ENCODE data around the gene FARP1.

The FARP1 gene

GRCh38 chr13:98433654-98434053 lies 290.8 kb downstream of the FARP1 start:
- H3K4me1 ChIP-seq (ENCODE audit: control insufficient read depth in 1 of 2, insufficient read depth in 1 of 2, low read depth in 1 of 2, low read length in 1 of 2): peaks cover 25 to 26% of the 10 kb centered on the region in 2 experiments
- H3K27me3 ChIP-seq: no peaks in the 10 kb centered on the region
- no peaks in the 10 kb centered on the region for H3K9me3 ChIP-seq
- no peak for TF ChIP-seq CTCF (IDR thresholded peaks at IDR 0.05)
- no peaks in the 10 kb centered on the region for H3K36me3 ChIP-seq
- H3K27ac ChIP-seq: no peak overlapping the region
- H3K4me3 ChIP-seq (ENCODE audit: low read depth in 1 of 2, low read length in 1 of 2): no peak overlapping the region

GRCh38 chr13:98434060-98434459 lies 291.2 kb downstream of the FARP1 start:
- no peak for TF ChIP-seq CTCF (IDR thresholded peaks at IDR 0.05)
- H3K36me3 ChIP-seq: no peaks in the 10 kb centered on the region
- H3K27ac ChIP-seq: no peak overlapping the region
- H3K9me3 ChIP-seq: no peaks in the 10 kb centered on the region
- no peak overlapping the region for H3K4me3 ChIP-seq (ENCODE audit: low read depth in 1 of 2, low read length in 1 of 2)
- H3K27me3 ChIP-seq: no peaks in the 10 kb centered on the region
- H3K4me1 ChIP-seq (ENCODE audit: control insufficient read depth in 1 of 2, insufficient read depth in 1 of 2, low read depth in 1 of 2, low read length in 1 of 2): peaks cover 21 to 22% of the 10 kb centered on the region in 2 experiments

GRCh38 chr13:98435376-98435775 lies 292.5 kb downstream of the FARP1 start:
- Histone ChIP-seq H3K9me3 (no peaks in the 10 kb centered on the region), H3K36me3 (no peaks in the 10 kb centered on the region), H3K4me3 (ENCODE audit: low read depth in 1 of 2, low read length in 1 of 2) (no peak overlapping the region), H3K4me1 (ENCODE audit: control insufficient read depth in 1 of 2, insufficient read depth in 1 of 2, low read depth in 1 of 2, low read length in 1 of 2) (peaks cover 8% of the 10 kb centered on the region in 2 experiments), H3K27ac (no peak overlapping the region), H3K27me3 (no peaks in the 10 kb centered on the region)
- no peak for TF ChIP-seq CTCF (IDR thresholded peaks at IDR 0.05)

- Histone ChIP-seq H3K4me3 (ENCODE audit: low read depth in 1 of 2, low read length in 1 of 2) (no peak overlapping the region), H3K36me3 (no peaks in the 10 kb centered on the region)
These were observed 293.5 kb downstream of the FARP1 start for GRCh38 chr13:98436233-98436910.

GRCh38 chr13:98438246-98439125 lies 295.6 kb downstream of the FARP1 start:
- no peak for TF ChIP-seq CTCF (IDR thresholded peaks at IDR 0.05)
- no peaks in the 10 kb centered on the region for H3K36me3 ChIP-seq
- H3K27ac ChIP-seq: no peak overlapping the region
- no peaks in the 10 kb centered on the region for H3K9me3 ChIP-seq
- H3K4me1 ChIP-seq (ENCODE audit: control insufficient read depth in 1 of 2, insufficient read depth in 1 of 2, low read depth in 1 of 2, low read length in 1 of 2): peaks cover 4 to 8% of the 10 kb centered on the region in 2 experiments
- no peak overlapping the region for H3K4me3 ChIP-seq (ENCODE audit: low read depth in 1 of 2, low read length in 1 of 2)
- no peaks in the 10 kb centered on the region for H3K27me3 ChIP-seq

More at GRCh38 chr13:98436233-98436910, 293.5 kb downstream of the FARP1 start:
- no peak overlapping the region for H3K27ac ChIP-seq
- no peaks in the 10 kb centered on the region for H3K9me3 ChIP-seq
- H3K4me1 ChIP-seq (ENCODE audit: control insufficient read depth in 1 of 2, insufficient read depth in 1 of 2, low read depth in 1 of 2, low read length in 1 of 2): peaks cover 0 to under 1% of the 10 kb centered on the region in 2 experiments
- TF ChIP-seq CTCF (IDR thresholded peaks at IDR 0.05): no peak
- H3K27me3 ChIP-seq: no peaks in the 10 kb centered on the region

Data from neutrophil (primary cell).